WTC11 (cell line): ENCODE data around the gene SLC39A7. TPM values are rescaled to one million over a fixed set of nuclear protein-coding genes. Genes with fewer than 3 reads are reported as not detected.

ENCODE experiments used
- CREB1 ChIP-seq: sonication (generic); formaldehyde crosslinking; IDR thresholded peaks from 2 replicates; pipeline ENCODE4 v1.8.0; 2023; ENCODE audit warnings: mild to moderate bottlenecking, missing genetic modification reagents
- CREM ChIP-seq: sonication (generic); formaldehyde crosslinking; IDR thresholded peaks from 2 replicates; pipeline ENCODE4 v1.8.1; 2022; ENCODE audit warnings: mild to moderate bottlenecking, missing genetic modification reagents, moderate library complexity
- EMX1 ChIP-seq: fragments of 250-450 bp; sonication (Bioruptor Pico); IDR thresholded peaks from 2 replicates; pipeline ENCODE4 v1.8.0; 2021; ENCODE audit warnings: mild to moderate bottlenecking
- FOXK1 ChIP-seq: sonication (generic); formaldehyde crosslinking; IDR thresholded peaks from 2 replicates; pipeline ENCODE4 v1.8.0; 2022; ENCODE audit warnings: mild to moderate bottlenecking, moderate library complexity, missing genetic modification reagents
- GABPB1 ChIP-seq: sonication (generic); formaldehyde crosslinking; IDR thresholded peaks from 2 replicates; pipeline ENCODE4 v1.8.1; 2023; ENCODE audit warnings: mild to moderate bottlenecking, missing genetic modification reagents
- KAT7 ChIP-seq: sonication (generic); formaldehyde crosslinking; IDR thresholded peaks from 2 replicates; pipeline ENCODE4 v1.8.1; 2023; ENCODE audit warnings: missing genetic modification reagents, mild to moderate bottlenecking, borderline replicate concordance
- NFE2L1 ChIP-seq: sonication (generic); formaldehyde crosslinking; IDR thresholded peaks from 2 replicates; pipeline ENCODE4 v1.8.1; 2023; ENCODE audit warnings: missing genetic modification reagents
- RELA ChIP-seq: sonication (generic); formaldehyde crosslinking; IDR thresholded peaks from 2 replicates; pipeline ENCODE4 v1.8.1; 2022; ENCODE audit warnings: missing genetic modification reagents, mild to moderate bottlenecking, borderline replicate concordance
- RORB ChIP-seq: fragments of 250-450 bp; sonication (Bioruptor Pico); IDR thresholded peaks from 2 replicates; pipeline ENCODE4 v1.9.0; 2021; ENCODE audit warnings: mild to moderate bottlenecking
- TP53 ChIP-seq: sonication (generic); formaldehyde crosslinking; IDR thresholded peaks from 2 replicates; pipeline ENCODE4 v1.8.1; 2023; ENCODE audit warnings: mild to moderate bottlenecking, missing genetic modification reagents
- ZBTB21 ChIP-seq: sonication (generic); formaldehyde crosslinking; IDR thresholded peaks from 2 replicates; pipeline ENCODE4 v1.8.1; 2023; ENCODE audit warnings: mild to moderate bottlenecking, missing genetic modification reagents, borderline replicate concordance
- ZNF219 ChIP-seq: sonication (generic); formaldehyde crosslinking; IDR thresholded peaks from 2 replicates; pipeline ENCODE4 v1.8.0; 2023; ENCODE audit warnings: missing genetic modification reagents, mild to moderate bottlenecking, borderline replicate concordance
- ZNF232 ChIP-seq: sonication (generic); formaldehyde crosslinking; IDR thresholded peaks from 2 replicates; pipeline ENCODE4 v1.8.0; 2022; ENCODE audit warnings: mild to moderate bottlenecking, missing genetic modification reagents
- ZNF416 ChIP-seq: fragments of 250-450 bp; sonication (Bioruptor Pico); IDR thresholded peaks from 2 replicates; pipeline ENCODE4 v1.9.0; 2021; ENCODE audit warnings: mild to moderate bottlenecking, inconsistent platforms
- total RNA-seq: library from RNA; stranded (reverse); gene quantifications from 3 replicates; pipeline ENCODE4 v1.2.3, GENCODE V29; 2021
- TF ChIP-seq, protein P1 (sequence below): fragments of 250-450 bp; sonication (Bioruptor Pico); IDR thresholded peaks from 2 replicates; pipeline ENCODE4 v1.8.0; 2021; ENCODE audit warnings: mild to moderate bottlenecking
- TF ChIP-seq, protein P2 (sequence below): fragments of 250-450 bp; sonication (Bioruptor Pico); IDR thresholded peaks from 2 replicates; pipeline ENCODE4 v1.9.0; 2021; ENCODE audit warnings: mild to moderate bottlenecking, borderline replicate concordance
- TF ChIP-seq, protein P3 (sequence below): sonication (generic); formaldehyde crosslinking; IDR thresholded peaks from 2 replicates; pipeline ENCODE4 v1.8.0; 2022; ENCODE audit warnings: missing genetic modification reagents
- TF ChIP-seq, protein P4 (sequence below): sonication (generic); formaldehyde crosslinking; IDR thresholded peaks from 2 replicates; pipeline ENCODE4 v1.8.0; 2022; ENCODE audit warnings: mild to moderate bottlenecking, missing genetic modification reagents
- TF ChIP-seq, protein P5 (sequence below): sonication (generic); formaldehyde crosslinking; IDR thresholded peaks from 2 replicates; pipeline ENCODE4 v1.8.0; 2023; ENCODE audit warnings: missing genetic modification reagents, mild to moderate bottlenecking, borderline replicate concordance
- TF ChIP-seq, protein P6 (sequence below): sonication (generic); formaldehyde crosslinking; IDR thresholded peaks from 2 replicates; pipeline ENCODE4 v1.8.1; 2023; ENCODE audit warnings: mild to moderate bottlenecking, moderate library complexity, missing genetic modification reagents

The SLC39A7 gene
- total RNA-seq, 1 experiment from 2014 or later = 163 TPM

DNA sequence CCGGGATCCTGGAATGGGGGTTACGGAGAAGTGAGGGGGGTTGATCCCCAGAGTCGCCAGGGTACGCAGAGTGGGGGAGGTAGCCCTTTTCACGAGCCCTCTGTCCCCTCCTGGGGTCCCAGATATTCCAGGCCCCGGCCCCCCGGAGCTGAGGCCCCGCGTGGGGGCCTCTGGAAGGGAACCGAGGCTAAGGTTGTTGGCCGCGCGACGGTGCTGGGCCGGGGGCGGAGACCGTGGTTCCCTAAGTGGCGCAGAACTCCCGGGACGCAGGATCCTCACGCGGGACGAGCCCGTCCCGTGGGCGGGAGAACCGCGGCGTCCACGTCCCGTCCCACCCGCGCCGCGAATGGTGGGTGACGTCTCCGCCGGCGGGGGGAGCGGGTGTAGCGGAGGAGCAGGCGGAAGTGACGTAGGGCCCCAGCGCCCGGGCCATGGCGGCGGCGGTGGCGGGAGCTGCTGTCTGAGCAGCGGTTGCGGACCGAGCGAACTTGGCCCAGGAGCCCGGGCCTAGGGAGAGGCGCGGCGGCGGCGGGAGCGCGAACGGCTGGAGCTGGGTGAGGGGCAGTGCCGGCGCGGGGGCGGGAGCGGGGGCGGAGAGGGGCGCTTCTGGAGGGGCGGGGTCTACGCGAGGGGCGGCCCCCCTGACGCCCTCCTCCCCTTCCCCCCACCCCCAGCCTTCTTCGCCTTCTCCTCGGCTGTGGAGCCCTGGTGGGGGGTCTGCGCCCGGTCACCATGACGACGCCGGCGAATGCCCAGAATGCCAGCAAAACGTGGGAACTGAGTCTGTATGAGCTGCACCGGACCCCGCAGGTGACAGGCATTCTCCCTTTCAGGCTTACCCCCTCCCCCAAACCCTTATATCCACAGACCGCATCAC is 7.7 kb downstream of the SLC39A7 start, which contains the start of gene RING1 (continued):
- TF ChIP-seq, protein P1, sequence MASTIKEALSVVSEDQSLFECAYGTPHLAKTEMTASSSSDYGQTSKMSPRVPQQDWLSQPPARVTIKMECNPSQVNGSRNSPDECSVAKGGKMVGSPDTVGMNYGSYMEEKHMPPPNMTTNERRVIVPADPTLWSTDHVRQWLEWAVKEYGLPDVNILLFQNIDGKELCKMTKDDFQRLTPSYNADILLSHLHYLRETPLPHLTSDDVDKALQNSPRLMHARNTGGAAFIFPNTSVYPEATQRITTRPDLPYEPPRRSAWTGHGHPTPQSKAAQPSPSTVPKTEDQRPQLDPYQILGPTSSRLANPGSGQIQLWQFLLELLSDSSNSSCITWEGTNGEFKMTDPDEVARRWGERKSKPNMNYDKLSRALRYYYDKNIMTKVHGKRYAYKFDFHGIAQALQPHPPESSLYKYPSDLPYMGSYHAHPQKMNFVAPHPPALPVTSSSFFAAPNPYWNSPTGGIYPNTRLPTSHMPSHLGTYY = no peak
- peak; percentile 83 for TF ChIP-seq FOXK1 (CRISPR knock-in tag)
- TF ChIP-seq EMX1 (CRISPR knock-in tag) = no peak
- peak; percentile 85; the same call in 1 of the 2 replicates for TF ChIP-seq GABPB1 (CRISPR knock-in tag)
- no peak for TF ChIP-seq NFE2L1 (CRISPR knock-in tag)
- no peak for TF ChIP-seq TP53 (CRISPR knock-in tag)
- TF ChIP-seq ZBTB21 = no peak
- TF ChIP-seq, protein P2, sequence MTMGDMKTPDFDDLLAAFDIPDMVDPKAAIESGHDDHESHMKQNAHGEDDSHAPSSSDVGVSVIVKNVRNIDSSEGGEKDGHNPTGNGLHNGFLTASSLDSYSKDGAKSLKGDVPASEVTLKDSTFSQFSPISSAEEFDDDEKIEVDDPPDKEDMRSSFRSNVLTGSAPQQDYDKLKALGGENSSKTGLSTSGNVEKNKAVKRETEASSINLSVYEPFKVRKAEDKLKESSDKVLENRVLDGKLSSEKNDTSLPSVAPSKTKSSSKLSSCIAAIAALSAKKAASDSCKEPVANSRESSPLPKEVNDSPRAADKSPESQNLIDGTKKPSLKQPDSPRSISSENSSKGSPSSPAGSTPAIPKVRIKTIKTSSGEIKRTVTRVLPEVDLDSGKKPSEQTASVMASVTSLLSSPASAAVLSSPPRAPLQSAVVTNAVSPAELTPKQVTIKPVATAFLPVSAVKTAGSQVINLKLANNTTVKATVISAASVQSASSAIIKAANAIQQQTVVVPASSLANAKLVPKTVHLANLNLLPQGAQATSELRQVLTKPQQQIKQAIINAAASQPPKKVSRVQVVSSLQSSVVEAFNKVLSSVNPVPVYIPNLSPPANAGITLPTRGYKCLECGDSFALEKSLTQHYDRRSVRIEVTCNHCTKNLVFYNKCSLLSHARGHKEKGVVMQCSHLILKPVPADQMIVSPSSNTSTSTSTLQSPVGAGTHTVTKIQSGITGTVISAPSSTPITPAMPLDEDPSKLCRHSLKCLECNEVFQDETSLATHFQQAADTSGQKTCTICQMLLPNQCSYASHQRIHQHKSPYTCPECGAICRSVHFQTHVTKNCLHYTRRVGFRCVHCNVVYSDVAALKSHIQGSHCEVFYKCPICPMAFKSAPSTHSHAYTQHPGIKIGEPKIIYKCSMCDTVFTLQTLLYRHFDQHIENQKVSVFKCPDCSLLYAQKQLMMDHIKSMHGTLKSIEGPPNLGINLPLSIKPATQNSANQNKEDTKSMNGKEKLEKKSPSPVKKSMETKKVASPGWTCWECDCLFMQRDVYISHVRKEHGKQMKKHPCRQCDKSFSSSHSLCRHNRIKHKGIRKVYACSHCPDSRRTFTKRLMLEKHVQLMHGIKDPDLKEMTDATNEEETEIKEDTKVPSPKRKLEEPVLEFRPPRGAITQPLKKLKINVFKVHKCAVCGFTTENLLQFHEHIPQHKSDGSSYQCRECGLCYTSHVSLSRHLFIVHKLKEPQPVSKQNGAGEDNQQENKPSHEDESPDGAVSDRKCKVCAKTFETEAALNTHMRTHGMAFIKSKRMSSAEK (CRISPR knock-in tag) = no peak
- TF ChIP-seq, protein P3, sequence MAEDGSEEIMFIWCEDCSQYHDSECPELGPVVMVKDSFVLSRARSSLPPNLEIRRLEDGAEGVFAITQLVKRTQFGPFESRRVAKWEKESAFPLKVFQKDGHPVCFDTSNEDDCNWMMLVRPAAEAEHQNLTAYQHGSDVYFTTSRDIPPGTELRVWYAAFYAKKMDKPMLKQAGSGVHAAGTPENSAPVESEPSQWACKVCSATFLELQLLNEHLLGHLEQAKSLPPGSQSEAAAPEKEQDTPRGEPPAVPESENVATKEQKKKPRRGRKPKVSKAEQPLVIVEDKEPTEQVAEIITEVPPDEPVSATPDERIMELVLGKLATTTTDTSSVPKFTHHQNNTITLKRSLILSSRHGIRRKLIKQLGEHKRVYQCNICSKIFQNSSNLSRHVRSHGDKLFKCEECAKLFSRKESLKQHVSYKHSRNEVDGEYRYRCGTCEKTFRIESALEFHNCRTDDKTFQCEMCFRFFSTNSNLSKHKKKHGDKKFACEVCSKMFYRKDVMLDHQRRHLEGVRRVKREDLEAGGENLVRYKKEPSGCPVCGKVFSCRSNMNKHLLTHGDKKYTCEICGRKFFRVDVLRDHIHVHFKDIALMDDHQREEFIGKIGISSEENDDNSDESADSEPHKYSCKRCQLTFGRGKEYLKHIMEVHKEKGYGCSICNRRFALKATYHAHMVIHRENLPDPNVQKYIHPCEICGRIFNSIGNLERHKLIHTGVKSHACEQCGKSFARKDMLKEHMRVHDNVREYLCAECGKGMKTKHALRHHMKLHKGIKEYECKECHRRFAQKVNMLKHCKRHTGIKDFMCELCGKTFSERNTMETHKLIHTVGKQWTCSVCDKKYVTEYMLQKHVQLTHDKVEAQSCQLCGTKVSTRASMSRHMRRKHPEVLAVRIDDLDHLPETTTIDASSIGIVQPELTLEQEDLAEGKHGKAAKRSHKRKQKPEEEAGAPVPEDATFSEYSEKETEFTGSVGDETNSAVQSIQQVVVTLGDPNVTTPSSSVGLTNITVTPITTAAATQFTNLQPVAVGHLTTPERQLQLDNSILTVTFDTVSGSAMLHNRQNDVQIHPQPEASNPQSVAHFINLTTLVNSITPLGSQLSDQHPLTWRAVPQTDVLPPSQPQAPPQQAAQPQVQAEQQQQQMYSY (CRISPR knock-in tag) = no peak
- TF ChIP-seq, protein P4, sequence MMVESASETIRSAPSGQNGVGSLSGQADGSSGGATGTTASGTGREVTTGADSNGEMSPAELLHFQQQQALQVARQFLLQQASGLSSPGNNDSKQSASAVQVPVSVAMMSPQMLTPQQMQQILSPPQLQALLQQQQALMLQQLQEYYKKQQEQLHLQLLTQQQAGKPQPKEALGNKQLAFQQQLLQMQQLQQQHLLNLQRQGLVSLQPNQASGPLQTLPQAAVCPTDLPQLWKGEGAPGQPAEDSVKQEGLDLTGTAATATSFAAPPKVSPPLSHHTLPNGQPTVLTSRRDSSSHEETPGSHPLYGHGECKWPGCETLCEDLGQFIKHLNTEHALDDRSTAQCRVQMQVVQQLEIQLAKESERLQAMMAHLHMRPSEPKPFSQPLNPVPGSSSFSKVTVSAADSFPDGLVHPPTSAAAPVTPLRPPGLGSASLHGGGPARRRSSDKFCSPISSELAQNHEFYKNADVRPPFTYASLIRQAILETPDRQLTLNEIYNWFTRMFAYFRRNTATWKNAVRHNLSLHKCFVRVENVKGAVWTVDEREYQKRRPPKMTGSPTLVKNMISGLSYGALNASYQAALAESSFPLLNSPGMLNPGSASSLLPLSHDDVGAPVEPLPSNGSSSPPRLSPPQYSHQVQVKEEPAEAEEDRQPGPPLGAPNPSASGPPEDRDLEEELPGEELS (CRISPR knock-in tag) = peak; percentile 53
- TF ChIP-seq, protein P5, sequence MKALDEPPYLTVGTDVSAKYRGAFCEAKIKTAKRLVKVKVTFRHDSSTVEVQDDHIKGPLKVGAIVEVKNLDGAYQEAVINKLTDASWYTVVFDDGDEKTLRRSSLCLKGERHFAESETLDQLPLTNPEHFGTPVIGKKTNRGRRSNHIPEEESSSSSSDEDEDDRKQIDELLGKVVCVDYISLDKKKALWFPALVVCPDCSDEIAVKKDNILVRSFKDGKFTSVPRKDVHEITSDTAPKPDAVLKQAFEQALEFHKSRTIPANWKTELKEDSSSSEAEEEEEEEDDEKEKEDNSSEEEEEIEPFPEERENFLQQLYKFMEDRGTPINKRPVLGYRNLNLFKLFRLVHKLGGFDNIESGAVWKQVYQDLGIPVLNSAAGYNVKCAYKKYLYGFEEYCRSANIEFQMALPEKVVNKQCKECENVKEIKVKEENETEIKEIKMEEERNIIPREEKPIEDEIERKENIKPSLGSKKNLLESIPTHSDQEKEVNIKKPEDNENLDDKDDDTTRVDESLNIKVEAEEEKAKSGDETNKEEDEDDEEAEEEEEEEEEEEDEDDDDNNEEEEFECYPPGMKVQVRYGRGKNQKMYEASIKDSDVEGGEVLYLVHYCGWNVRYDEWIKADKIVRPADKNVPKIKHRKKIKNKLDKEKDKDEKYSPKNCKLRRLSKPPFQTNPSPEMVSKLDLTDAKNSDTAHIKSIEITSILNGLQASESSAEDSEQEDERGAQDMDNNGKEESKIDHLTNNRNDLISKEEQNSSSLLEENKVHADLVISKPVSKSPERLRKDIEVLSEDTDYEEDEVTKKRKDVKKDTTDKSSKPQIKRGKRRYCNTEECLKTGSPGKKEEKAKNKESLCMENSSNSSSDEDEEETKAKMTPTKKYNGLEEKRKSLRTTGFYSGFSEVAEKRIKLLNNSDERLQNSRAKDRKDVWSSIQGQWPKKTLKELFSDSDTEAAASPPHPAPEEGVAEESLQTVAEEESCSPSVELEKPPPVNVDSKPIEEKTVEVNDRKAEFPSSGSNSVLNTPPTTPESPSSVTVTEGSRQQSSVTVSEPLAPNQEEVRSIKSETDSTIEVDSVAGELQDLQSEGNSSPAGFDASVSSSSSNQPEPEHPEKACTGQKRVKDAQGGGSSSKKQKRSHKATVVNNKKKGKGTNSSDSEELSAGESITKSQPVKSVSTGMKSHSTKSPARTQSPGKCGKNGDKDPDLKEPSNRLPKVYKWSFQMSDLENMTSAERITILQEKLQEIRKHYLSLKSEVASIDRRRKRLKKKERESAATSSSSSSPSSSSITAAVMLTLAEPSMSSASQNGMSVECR = peak; percentile 90; the same call in 1 of the 2 replicates
- peak; percentile 57; the same call in 1 of the 2 replicates for TF ChIP-seq CREB1 (CRISPR knock-in tag)
- TF ChIP-seq ZNF219 (CRISPR knock-in tag) = peak; percentile 63; the same call in 1 of the 2 replicates
- TF ChIP-seq RELA (CRISPR knock-in tag) = 0 out of 2 replicates have a peak, but pooled peaks have one; percentile 45
- TF ChIP-seq KAT7 (CRISPR knock-in tag) = no peak
- TF ChIP-seq CREM (CRISPR knock-in tag) = peak; percentile 95
- TF ChIP-seq, protein P6, sequence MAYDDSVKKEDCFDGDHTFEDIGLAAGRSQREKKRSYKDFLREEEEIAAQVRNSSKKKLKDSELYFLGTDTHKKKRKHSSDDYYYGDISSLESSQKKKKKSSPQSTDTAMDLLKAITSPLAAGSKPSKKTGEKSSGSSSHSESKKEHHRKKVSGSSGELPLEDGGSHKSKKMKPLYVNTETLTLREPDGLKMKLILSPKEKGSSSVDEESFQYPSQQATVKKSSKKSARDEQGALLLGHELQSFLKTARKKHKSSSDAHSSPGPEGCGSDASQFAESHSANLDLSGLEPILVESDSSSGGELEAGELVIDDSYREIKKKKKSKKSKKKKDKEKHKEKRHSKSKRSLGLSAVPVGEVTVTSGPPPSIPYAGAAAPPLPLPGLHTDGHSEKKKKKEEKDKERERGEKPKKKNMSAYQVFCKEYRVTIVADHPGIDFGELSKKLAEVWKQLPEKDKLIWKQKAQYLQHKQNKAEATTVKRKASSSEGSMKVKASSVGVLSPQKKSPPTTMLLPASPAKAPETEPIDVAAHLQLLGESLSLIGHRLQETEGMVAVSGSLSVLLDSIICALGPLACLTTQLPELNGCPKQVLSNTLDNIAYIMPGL (CRISPR knock-in tag) = peak; percentile 66; the same call in 1 of the 2 replicates
- TF ChIP-seq ZNF232 (CRISPR knock-in tag) = no peak
- TF ChIP-seq ZNF416 (CRISPR knock-in tag) = no peak
- no peak for TF ChIP-seq RORB (CRISPR knock-in tag)
- TF ChIP-seq, all 79 proteins: peak for 15
